ENCODE measurements around the gene CRYBB3.

The CRYBB3 gene

DNA sequence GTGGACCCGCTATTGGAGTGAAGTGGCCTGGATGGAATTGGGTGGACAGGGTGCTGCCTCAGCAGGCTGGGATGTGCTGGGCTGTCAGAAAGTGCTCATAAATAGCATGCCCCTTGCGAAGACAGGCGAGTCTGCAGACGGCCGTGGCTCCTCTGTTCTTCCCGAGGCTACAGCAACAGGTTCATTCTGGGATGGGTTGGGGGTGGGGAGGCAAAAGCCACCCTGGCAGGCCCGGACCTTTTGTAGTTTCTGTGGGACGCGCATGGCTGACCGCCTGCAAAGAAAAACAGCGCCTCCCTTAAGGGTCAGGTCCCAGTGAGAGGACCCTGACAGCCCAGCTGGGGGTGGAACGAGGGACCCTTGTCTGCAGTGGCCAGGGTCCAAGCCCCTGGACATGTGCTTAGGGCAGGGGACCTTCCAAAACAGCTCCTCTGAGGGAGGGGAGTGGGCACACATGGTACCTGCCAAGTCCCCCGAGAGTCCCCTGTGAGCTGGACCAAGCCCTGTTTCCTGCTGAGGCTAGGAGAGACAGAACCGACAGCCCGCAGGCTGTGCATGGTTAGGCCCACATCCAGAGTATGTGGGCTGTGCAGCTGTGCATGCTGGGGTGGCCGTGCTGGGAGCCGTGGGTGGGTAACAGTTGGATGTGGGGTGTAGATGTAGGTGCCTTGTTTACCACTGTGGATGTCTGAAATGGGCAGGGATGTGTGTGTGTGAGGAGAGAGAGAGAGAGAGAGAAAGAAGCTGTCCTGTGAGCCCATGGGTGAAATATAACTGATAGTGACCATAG, at the start of gene CRYBB3:
Gene CRYBB3, plus strand, starts transcription at position 128 of the 790 bp plus-strand sequence. CDS start 1,539 bp downstream, outside the sequence.
- DNase-seq (ENCODE audit: low spot score): no peak

DNA sequence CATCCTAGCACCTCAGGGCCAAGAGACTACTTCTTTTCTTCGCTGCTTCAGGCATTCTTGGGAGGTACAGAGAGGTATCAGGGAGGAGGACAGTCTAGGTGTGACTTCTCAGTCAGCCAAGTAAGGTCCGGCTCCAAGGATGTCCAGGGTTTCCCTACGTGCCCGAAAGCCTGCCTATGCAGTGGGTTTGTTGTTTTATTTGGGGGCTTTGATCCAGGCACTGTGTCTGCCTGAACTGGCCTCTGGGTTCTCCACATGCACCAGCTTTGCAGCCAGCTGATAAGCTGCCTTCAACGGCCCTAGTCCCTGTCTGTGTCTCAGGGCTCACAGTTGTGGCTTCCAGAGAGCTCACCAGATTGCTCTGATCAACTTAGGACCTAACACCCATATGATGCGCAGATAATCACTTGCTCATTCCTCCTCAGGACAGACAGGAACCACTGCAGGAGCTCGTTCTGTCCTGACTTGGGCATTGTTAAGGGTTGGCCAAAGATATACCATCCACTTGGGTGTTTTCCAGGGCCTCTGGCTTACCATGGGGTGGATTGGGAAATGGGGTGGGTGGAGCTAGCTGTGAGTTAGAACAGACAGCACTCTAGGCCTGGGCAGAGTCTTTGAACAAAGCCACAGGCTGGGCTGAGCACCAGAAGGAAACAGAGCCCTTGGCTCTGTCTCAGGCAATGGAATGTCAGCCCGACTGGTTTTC, 45.5 kb upstream of the CRYBB3 start:
- DNase-seq (ENCODE audit: low spot score): no peak

DNA sequence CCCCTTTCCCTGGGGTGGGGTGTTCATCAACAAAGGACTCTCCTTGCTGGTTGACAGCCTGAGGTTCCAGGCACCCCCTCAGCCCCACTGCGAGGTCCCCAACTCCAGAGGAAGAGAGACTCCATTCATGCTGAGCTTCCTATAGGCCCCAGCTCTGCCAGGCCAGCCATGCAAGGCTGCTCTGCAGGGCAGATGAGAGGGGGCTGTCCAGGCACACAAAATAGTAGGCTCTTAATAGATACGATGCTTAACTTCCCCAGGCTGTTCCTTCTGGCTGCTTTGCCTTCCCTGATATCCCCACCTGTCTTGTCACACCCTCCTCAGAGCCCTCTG, 45.0 kb upstream of the CRYBB3 start:
- DNase-seq (ENCODE audit: low spot score): no peak

DNA sequence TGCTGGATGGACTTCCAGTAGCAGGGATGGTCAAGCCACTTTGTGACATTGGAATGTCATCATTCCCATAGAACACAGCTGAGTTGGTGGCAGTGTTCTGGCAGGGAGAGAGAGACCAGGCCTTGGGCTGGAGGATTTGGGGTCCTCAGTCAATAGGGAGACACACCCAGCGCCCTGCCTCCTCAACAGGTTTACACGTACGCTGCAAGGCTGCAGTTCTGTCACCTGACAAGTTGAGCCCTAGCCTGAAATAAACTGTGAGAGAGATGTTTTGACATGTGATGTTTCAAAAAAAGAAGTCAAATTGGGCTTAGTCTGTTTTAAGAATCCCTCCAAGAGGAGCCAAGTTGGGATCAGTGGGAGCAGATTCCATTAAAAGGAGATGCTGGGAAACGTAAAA, 42.9 kb upstream of the CRYBB3 start:
- DNase-seq (ENCODE audit: low spot score): no peak

- DNase-seq (ENCODE audit: low spot score): no peak
Measured at GRCh38 chr22:25159028-25159427, 40.6 kb upstream of the CRYBB3 start.

DNA sequence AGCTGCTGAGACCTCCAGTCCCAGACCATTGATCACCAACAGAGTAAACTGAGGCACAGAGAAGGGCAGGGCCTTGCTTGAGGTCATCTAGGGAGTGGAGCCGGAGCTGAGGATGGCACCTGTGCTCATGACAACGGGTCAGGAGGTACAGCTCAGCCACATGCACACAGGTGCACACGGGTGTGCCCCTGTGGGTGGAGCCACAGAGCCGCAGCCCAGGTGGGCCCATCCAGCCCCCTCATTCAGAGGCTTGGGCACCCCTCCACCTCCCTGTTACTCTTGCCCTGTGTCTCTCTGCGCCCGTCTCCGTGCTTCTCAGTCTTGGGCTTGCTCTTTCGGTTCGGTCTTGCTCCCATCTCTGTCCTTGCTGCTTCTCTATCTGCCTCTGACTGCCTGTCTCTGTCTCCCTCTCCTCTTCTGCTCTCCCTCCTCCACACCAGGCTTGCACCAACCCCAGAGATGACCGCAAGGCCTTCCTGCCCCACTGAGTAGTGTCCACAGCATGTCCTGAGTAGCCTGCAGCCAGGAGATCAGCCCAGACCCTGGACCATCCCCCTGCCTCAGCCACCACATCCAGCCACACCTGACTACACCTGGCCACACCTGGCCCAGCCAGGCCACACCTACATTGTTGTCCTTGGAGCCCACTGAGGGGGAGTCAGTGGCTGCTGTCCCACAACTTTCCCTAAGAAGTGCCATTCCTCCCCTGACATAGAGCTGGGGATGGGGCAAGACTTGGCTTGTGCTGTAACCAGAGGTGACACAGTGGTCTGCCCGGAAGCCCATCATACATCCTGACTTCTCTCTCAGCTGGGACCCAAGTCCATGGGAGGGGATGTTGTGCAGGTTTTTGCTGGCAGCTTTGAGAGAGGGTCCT, 39.3 kb upstream of the CRYBB3 start:
- no peak for DNase-seq (ENCODE audit: low spot score)

- no peak for DNase-seq (ENCODE audit: low spot score)
Measured at GRCh38 chr22:25161017-25161915, 38.4 kb upstream of the CRYBB3 start.

GRCh38 chr22:25161916-25162530, 37.6 kb upstream of the CRYBB3 start:
- DNase-seq (ENCODE audit: low spot score): no peak

DNA sequence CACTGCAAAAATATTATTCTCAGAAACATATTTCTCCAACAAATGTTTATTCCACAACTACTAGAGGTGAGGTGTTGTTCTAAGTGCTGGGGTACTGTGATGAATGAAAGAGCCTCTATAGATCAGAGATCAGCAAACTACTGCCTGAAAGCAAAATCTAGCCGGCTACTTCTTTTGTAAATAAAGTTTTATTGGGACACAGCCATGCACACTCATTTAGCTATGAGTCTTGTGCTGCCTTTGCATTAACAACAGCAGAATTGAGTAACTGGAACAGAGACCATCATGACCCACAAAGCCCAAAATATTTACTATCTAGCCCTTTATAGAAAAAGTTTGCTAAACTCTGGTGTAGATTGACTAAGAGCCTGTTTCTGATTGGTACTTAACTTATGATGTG, 37.1 kb upstream of the CRYBB3 start:
- DNase-seq (ENCODE audit: low spot score): no peak

DNA sequence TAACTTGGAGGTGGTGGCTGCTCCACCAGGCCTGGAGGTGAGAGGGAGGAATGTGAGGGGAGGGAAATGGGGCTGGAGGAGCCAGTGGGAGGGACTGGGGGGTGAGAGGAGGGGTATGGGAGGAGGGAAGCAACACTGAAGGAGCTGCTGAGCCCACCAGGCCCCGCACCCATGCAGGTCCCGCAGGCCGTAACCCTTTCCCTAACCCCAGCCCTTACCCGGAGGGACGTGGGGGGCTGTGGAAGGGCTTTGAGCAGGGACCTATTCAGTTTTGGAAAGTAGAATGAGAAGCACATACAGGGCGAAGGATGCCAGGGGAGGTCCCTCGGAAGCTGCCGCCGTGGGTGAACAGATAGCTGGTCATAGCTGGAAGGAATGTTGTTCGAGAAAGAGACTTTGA, 33.9 kb upstream of the CRYBB3 start:
- DNase-seq (ENCODE audit: low spot score): no peak

DNA sequence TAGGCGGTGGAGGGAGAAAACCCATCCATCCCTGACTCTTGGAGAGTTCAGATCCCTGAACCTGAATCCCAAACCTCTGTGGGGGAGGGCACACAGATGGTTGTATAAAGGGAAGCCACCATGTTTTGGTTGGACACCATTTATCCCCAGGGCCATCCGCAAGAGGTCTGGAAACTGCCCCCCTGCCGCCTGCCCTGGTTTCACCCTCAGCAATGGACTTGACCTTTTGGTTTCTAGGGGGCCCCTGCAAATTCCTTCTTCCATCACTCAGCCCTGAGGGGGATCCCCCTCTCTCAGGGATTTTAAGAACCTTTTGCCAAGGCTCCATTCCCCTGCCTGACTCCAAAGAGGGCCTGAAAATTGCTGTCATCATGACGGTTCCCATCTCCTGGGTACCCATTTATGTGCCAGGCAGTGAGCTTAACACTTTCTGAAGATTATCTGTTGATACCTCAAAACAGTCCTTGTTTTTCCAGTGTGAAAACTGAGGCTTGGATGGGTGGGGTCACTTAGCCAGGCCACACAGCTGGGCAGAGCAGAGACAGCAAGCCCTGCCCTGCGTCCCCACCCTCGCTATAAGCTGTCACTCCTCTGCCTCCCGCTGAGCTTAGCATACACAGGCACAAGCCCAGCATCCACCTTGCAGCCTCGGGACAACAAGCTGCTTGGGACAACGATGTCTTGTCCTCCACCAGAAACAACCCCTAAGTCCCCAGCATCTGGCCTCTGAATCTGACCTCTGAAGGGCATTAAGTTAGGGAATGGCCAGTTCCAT, 33.2 kb upstream of the CRYBB3 start:
- DNase-seq (ENCODE audit: low spot score): no peak

- DNase-seq (ENCODE audit: low spot score): no peak
Measured at GRCh38 chr22:25167082-25167481, 32.6 kb upstream of the CRYBB3 start.

GRCh38 chr22:25167834-25168601, 31.6 kb upstream of the CRYBB3 start:
- no peak for DNase-seq (ENCODE audit: low spot score)

- DNase-seq (ENCODE audit: low spot score): no peak
Measured at GRCh38 chr22:25169278-25170031, 30.2 kb upstream of the CRYBB3 start.

GRCh38 chr22:25170426-25170980, 29.2 kb upstream of the CRYBB3 start:
- DNase-seq (ENCODE audit: low spot score): no peak

DNA sequence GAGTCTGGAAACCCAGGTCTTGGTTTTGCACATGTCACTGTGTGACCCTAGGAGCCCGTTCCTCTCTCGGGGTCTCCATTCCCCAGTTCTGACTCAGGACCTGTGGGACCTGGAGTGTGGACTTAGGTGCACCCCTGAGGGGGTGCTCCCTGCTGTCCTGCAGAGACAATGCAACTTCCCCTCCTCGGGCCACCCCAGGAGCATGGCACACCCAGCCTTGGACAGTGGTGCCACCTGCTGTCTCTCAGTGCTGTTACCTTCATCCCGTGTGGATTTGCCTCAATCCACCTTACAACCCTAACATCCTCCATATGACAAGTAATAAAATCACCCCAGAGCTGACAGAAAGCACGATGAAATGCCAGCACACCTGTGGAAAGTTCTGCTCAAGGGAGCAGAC, 27.5 kb upstream of the CRYBB3 start:
- peak; percentile 33 for DNase-seq (ENCODE audit: low spot score)

GRCh38 chr22:25174156-25174887, 25.3 kb upstream of the CRYBB3 start:
- DNase-seq (ENCODE audit: low spot score): no peak

- DNase-seq (ENCODE audit: low spot score): no peak
Measured at GRCh38 chr22:25174888-25175411, 24.7 kb upstream of the CRYBB3 start.
